GM12891 (cell line): ENCODE results near the gene LRMDA.

Experiments used
- POLR2A ChIP-seq: IDR thresholded peaks from 2 replicates; pipeline ENCODE4 v1.6.1; 2011; ENCODE audit warnings: low read depth, low read length, control low read depth
- POLR2AphosphoS5 ChIP-seq: IDR thresholded peaks from 2 replicates; pipeline ENCODE4 v1.6.1; 2011; ENCODE audit warnings: low read depth, low read length, control low read depth
- TAF1 ChIP-seq: IDR thresholded peaks from 2 replicates; pipeline ENCODE4 v1.6.1; 2011; ENCODE audit warnings: low read depth, low read length, control low read depth

GRCh38 chr10:75433216-75433615, 1.8 kb downstream of the LRMDA start:
- no peak for TF ChIP-seq TAF1
- TF ChIP-seq POLR2A = no peak
- no peak for TF ChIP-seq POLR2AphosphoS5
